Sigmoid colon (tissue), 4 donors: ENCODE data around the gene DENND4A.

ENCODE experiments used
- CTCF ChIP-seq, 4 experiments: fragments of 450-650 bp in 3 of 4; fragments of 200-600 bp in 1 of 4; IDR thresholded peaks; one replicate each; pipeline ENCODE4 v1.5.1; 2016 to 2019; ENCODE audit warnings: antibody characterized with exemption in 4 of 4, mild to moderate bottlenecking in 3 of 4, moderate library complexity in 2 of 4
- EP300 ChIP-seq, 4 donors: sonication (generic); formaldehyde crosslinking; IDR thresholded peaks; one replicate each; pipeline ENCODE4 v1.6.1; 2017; ENCODE audit warnings: antibody characterized with exemption in 4 of 4

- TF ChIP-seq EP300 (IDR thresholded peaks at IDR 0.05) (no peak), CTCF (IDR thresholded peaks at IDR 0.05) (no peak)
These were observed 158.3 kb downstream of the DENND4A start for GRCh38 chr15:65633752-65634151.
